HG03135 (cell line): ENCODE results near the gene PHLDA1.

Experiments
- ATAC-seq: cut with Tn5 transposase; IDR thresholded peaks from one replicate; pipeline ENCODE4 v1.9.1; 2021; ENCODE audit warnings: mild to moderate bottlenecking, moderate library complexity; ENCODE audit not compliant: unreplicated experiment

Gene PHLDA1

DNA sequence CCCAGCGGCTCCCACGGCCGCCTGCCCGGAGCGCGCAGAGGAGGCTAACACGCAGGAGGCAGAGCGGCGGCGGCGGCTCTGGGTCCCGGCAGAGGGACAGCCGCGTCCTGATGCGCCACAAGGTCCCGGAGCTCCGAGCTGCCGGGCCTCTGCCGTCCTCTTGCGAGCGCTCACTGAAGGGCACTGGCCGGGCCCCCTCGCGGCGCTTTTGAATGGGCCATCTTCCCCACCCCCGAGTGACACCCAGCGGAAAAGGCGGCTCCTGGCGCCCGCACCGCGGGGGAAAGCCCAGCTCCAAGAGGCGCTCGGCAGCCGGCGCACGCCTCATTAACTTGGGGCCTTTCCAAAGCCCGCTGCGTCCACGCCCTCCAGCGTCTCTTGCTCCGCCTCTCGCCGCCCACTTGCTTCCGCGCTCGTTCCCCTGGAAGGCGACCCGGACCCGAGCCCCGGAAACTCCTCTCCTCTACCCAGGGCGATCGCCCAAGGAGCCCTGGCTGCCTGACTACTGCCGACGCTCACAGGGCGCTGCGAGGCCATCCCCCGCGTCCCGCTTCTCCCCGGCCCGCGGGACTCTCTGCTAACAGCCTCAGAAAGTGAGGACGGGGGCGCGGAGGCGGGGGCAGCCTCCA lies at the start of gene PHLDA1:
Gene PHLDA1, minus strand, starts transcription at position 363 of the 629 bp plus-strand sequence.
- peak; percentile 80 for ATAC-seq

DNA sequence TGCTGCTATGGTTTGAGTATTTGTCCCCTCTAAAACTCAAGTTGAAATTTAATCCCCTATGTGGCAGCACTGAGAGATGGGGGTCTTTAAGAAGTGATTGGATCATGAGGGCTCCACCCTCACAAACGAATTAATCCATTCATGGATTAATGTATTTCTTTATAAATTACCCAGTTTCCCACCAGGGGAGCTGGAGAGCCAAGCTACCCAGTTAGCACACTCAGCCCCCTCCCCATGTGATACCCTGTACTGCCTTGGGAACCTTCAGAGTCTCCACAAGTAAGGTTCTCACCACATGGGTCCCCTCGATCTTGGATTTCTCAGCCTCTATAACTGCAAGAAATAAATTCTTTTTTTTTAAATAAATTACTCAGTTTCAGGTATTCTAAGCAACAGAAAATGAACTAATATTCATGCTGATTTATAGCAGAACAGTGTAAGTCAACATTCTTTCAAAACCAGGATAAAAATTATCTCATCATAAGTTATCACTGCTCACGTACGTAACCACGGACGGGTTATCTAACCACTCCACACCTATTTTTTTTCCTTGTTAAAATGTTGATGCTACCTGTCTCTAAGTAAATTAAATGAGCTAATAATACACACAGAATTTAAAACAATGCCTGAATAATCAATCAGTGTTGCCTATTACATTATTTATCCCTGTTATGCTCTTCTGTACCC lies 49.3 kb upstream of the PHLDA1 start:
- ATAC-seq, result no peak

DNA sequence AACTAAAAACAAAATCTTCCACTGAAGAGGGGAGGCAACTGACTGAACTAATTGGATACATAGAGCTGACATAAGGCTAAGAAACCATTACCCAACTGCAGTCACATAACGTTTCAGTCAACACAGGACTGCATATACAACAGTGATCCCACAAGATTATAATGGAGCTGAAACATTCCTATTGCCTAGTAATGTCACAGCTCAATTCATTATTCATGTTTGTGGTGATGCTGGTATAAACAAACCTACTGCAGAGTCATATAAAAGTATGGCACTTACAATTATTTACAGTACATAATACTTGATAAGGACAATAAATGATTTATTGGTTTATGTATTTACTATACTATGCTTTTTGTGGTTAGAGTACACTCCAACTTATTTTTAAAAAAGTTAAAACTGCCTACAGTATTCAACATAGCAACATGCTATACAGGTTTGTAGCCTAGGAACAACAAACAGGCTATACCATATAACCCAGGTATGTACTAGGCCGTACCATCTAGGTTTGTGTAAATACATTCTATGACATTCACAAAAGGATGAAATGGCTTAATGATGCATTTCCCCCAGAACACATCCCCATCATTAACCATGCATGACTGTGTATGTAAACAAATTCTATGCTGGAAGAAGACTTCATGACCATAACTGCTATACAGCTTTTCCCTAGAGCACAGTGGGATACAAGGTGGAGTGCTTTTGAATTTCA lies 48.6 kb upstream of the PHLDA1 start:
- ATAC-seq, result no peak

GRCh38 chr12:76078748-76079147 lies 47.2 kb upstream of the PHLDA1 start:
- ATAC-seq, result no peak

- ATAC-seq, result no peak
Measured at GRCh38 chr12:76075448-76075847, 43.9 kb upstream of the PHLDA1 start.

DNA sequence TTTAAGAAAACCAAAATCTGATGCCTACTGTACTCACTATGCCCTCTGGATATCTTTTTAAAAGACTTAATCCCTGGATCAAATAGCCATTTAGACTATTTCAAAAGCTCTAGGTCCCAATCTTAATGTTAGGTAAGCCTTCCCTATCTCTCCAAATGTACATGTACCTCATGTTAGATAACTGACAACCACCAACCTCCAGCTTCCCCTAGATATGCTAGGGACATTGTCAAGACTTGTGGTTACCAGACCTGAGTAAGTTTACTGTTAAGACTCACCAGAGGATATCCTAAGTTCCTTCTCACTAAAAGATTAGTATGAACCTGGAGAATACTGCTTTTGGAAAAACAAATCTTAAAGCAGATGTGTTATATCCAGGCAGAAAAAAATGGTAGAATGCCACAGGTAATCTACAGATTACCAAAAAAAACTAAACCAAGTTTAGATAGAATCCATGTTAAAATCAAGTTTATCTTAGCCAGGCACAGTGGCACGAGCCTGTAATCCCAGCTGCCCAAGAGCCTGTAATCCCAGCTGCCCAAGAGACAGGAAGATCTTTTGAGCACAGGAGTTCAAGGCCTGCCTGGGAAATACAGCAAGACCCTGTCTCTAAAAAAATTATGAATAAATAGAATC lies 43.2 kb upstream of the PHLDA1 start:
- ATAC-seq, result no peak

- ATAC-seq, result no peak
Measured at GRCh38 chr12:76073561-76073960, 42.0 kb upstream of the PHLDA1 start.

DNA sequence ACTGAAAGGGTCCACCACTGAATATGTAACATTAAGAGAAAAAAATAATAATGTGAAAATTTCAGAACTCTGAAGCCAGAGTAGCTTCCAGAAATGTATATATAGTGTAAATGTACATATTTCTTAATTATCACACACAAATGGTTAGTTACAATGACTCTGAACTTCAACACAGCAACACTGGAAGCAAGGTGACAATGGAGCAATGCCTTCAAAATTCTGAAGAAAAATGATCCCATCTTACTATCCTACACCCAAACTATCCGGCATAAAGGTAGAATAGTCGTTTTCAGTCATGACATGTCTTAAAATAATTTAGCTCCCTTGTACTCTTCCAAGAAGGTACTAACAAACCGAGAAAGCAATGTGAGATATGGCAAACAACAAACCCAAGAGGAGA lies 41.0 kb upstream of the PHLDA1 start:
- no peak for ATAC-seq

GRCh38 chr12:76069339-76069738 lies 37.8 kb upstream of the PHLDA1 start:
- no peak for ATAC-seq

DNA sequence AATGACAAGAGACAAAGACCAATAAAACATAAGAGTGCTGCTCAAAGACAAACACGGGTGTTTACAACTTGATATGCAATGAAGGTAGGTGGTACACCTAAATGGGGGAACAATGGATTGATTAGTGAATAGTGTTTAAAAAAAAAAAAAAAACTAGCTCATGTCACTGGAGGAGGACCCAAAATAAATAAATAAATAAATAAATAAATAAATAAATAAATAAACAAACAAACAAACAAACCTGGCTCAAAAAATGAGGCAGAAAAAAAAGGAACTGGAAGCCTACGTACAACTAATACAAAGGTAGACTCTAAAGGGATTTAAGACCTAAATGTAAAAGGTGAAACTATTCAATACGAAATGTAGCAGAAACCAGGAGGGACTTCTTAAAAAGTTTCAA lies 34.3 kb upstream of the PHLDA1 start:
- ATAC-seq, result no peak

DNA sequence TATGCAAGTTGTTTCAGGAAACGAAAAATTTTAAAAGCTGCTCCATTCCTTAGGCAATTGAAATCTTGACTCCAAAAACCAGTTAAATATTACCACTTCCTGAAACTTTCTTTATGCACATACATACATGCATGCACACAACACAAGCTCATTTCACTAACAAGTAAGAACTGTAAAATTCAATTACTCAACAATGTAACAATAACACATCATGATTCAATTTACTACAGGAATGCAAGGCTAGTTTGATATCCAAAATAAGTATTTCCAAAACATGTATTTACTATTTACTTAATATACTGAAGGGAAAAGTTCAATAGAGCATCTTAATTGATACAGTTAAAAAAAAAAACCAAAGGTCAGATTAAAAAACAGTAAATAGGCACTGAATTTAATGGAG lies 33.3 kb upstream of the PHLDA1 start:
- no peak for ATAC-seq

GRCh38 chr12:76060111-76060510 lies 28.5 kb upstream of the PHLDA1 start:
- ATAC-seq, result no peak

- ATAC-seq, result no peak
Measured at GRCh38 chr12:76057326-76057725, 25.8 kb upstream of the PHLDA1 start.

DNA sequence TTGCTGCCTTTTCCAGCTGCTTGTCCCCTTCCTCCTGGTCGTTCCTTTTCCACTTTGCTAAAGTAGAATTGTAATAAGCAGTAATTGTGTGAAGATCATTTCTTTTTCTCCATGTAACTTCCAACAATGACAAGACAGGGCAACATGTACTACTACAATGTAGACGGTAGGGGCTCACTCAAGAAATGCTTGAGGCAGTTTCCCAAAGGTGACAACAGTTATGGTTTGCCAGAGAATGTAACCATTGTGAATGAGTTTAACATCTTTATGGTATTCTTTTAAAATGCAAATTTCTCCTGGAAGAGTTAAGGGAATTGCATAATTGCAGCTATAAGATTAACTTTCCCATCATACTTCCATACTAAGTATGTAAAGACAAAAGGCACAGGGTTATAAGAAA lies 23.8 kb upstream of the PHLDA1 start:
- no peak for ATAC-seq

DNA sequence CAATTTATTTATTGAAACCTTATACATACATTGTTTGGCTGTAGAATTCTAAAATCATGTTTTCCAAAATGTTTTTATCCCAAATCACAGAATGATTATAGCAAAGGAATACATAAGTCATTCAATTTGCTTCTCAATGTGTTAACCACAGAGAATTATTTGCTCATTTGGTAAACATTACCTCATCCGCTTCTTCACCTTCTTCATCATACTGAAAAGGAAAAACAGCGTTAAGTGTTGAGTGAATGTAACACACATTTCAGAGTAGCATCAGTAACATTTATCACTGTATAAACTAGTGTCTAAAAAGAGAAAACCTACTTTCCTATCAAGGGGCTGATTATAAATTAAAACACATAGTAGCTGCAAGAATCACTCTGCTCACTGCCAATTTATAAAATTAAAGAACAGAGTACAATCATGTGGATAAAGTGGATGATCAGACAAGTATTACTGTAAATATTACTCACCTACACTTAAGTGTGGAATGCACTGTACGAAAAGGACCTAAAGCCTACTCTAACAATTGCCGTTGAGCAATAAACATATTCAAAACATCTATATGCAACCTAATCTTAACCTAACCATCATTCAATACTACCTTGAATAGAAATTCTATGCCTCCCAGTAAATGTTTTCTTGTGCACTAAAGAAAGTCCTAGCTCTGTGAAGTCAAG lies 18.1 kb upstream of the PHLDA1 start:
- ATAC-seq, result no peak

DNA sequence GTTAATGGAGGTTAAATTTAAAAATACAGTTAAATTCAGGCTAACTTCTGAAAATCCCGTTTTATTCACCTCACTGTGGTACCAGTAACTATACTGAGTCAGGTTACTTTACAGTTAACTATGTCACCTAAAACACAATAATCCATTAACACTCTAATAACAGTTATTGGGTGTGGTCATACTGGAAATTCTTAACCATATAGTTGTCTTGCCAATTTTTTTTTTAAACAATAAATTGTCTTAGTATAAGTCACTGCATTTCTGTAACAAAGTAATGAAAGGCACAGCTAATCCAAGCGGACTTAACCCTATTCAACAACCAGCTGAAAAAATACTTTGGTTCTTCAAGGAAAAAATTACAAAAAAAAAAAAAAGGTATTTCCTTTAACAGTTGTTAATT lies 16.2 kb upstream of the PHLDA1 start:
- ATAC-seq, result no peak

GRCh38 chr12:76047060-76047459 lies 15.5 kb upstream of the PHLDA1 start:
- ATAC-seq, result no peak

GRCh38 chr12:76043377-76043776 lies 11.8 kb upstream of the PHLDA1 start:
- ATAC-seq, result no peak

- no peak for ATAC-seq
Measured at GRCh38 chr12:76042147-76042546, 10.6 kb upstream of the PHLDA1 start.

DNA sequence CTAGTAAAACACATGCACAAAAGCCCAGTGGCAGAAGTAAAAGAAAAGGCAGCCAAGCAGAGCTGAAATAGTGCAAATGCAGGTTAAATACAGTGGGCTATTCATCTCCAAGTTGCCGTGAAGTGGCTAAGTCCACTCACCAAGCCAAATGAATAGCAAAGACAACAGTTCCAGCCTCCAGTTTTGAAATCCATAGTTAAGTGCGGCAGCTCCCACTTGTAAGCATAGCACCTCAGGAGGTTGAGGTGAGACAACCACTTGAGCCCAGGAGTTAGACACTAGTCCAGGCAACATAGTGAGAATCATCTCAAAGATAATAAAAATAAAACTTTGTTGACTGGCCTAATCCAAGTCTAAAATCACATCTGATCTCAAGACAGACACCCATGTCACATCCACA lies 9.8 kb upstream of the PHLDA1 start:
- ATAC-seq, result no peak

DNA sequence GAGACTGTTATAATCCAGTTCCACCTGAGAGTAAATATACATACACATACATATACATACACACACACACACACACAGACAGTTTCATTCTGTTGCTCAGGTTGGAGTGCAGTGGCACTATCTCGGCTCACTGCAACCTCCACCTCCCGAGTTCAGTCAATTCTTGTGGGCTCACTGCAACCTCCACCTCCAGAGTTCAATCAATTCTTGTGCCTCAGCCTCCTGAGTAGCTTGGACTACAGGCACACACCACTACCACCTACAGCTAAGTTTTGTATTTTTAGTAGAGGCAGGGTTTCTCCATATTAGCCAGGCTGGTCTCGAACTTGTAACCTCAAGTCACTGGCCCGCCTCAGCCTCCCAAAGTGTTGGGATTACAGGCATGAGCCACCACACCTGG lies 8.9 kb upstream of the PHLDA1 start:
- no peak for ATAC-seq
